Measurements from ENCODE around the gene SERPINB4.

DNA sequence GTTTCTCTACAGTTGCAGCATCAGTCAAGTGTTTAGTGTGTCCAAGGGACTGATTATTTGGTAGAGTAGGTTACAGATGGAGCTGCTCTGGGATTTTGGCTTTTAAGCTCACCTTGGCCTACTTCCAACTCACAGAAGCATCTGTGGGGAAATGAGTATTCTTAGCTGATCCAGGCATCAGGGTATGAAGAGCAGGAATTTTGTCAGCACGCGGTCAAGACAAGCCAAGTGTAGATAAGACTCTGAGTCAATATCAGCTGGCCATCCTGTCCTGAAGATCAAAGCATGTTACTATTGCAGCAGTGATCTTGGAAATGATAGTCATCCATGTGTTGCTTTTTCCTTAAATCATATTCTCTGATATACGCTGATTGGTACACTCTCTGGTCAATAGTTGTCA lies 24.4 kb downstream of the SERPINB4 start:
- TF ChIP-seq, protein P1, sequence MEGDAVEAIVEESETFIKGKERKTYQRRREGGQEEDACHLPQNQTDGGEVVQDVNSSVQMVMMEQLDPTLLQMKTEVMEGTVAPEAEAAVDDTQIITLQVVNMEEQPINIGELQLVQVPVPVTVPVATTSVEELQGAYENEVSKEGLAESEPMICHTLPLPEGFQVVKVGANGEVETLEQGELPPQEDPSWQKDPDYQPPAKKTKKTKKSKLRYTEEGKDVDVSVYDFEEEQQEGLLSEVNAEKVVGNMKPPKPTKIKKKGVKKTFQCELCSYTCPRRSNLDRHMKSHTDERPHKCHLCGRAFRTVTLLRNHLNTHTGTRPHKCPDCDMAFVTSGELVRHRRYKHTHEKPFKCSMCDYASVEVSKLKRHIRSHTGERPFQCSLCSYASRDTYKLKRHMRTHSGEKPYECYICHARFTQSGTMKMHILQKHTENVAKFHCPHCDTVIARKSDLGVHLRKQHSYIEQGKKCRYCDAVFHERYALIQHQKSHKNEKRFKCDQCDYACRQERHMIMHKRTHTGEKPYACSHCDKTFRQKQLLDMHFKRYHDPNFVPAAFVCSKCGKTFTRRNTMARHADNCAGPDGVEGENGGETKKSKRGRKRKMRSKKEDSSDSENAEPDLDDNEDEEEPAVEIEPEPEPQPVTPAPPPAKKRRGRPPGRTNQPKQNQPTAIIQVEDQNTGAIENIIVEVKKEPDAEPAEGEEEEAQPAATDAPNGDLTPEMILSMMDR (IDR thresholded peaks at IDR 0.05; ENCODE audit: insufficient read depth, low read depth, low read length) = no peak
- no peak for TF ChIP-seq EZH2 (IDR thresholded peaks at IDR 0.05; ENCODE audit: insufficient read depth, low read length)

Data from astrocyte (in vitro differentiated cells and primary cell).